GM21786 (cell line): ENCODE results near the gene REXO4.
A peak's percentile ranks its signal among the peaks of the same experiment; 100 is the strongest.
"Not testable (repeated sequence)": the region's sequence is repeated elsewhere in the genome, so short reads cannot be mapped to it uniquely, and the experiment has no call there.

Experiments
- ATAC-seq: cut with Tn5 transposase; IDR thresholded peaks from one replicate; pipeline ENCODE4 v1.9.1; 2021; ENCODE audit not compliant: unreplicated experiment

The REXO4 gene

DNA sequence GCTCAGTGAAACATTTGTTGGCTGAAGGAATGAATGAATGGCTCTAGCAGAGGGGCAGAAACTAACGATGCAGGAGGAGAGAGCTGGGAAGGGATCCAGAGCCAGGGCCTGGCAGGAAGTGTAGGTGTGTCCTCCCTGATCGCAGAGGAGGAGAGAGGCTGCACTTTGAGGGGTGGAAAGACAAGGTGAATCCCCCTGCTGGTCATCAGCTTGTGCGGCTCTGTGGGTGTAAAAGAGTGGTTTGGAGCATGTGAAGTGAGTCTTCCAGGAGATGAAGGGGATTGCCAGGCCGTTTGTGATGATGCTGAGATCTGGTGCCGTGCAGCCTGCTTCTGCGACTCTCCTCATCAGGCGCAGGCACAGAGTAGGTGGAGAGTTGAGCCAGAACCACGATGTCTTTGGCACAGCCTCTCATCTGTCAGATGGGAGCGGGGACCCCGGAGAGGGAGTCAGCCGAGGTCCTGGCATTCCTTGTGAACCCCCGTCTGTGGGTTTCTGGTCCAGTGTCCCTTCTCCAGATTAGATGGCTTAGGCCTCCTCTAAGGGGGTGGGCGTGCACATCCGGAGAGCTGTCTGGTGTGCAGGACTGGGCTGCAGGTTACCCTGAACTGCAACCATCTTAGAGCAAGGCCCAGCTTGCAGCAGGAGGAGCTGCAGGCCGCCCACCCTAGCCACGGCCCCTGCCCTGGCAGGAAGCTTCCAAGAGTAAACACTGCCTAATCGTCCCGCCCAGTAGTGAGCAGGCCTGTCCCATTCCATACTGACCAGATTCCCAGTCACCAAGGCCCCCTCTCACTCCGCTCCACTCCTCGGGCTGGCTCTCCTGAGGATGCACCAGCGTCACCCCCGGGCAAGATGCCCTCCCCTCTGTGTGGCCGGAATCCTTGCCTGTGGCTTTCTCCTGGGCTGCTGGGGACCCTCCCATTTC lies 4.1 kb upstream of the REXO4 start, which contains the start of gene ADAMTS13:
Gene ADAMTS13 (plus strand): TSS at position 753 of the 928 bp plus-strand sequence. CDS start 77 bp downstream, at position 830.
- ATAC-seq = no peak

- ATAC-seq = peak; percentile 40
Measured at GRCh38 chr9:133420392-133420827, 2.6 kb upstream of the REXO4 start.

DNA sequence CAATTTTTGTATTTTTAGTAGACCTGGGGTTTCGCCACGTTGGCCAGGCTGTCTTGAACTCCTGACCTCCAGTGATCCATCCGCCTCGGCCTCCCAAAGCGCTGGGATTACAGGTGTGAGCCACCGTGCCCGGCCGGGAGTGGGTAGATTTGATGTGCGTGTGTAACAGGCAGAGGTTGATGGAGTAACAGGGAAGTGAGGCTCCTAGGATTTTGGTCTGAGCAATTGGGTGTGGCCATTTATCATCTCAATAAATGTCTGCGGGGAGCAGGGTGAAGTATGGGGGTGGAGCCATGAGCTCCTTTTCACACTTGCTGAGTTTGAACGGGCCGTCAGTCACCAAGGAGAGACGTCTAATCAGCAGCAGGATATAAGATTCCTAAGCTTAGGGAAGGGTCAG lies 1.2 kb upstream of the REXO4 start:
- no peak for ATAC-seq

GRCh38 chr9:133415170-133415569 lies 2.6 kb downstream of the REXO4 start:
- ATAC-seq = no peak

GRCh38 chr9:133408042-133408441 lies 9.8 kb downstream of the REXO4 start:
- ATAC-seq = no peak

GRCh38 chr9:133406480-133407307 lies 11.1 kb downstream of the REXO4 start:
- no peak for ATAC-seq

- ATAC-seq = no peak
Measured at GRCh38 chr9:133405508-133406438, 12.0 kb downstream of the REXO4 start.

- ATAC-seq = no peak
Measured at GRCh38 chr9:133404454-133405002, 13.3 kb downstream of the REXO4 start.

DNA sequence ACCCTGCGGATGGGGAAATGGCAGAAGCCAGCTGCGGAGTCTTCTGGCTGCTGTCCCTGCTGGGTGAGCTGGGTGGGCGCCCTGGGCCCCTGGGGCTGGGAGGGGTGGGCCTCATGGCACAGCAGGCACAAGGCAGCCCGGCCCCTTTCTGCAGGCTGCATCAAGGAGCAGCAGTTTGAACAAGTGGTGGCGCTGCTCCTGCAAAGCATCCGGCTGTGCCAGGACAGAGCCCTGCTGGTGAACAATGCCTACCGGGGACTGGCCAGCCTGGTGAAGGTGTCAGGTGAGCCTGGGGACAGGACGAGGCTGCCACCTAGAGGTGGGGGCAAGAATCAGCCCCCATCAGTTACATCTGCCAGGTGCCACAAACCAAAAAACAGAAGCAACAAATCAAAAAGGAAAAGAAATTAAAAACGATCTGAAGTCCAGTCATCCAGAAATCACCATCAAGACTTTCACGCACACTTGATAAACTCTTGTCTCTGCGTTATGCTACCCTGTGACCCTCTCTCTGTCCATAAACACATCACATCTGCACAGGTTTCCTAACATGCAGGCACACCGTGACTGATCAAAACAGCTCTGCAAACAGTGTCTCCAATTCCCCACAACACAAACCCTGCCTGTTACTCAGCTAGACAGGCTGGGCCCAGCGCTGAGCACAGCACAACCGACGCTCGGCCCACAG lies 13.9 kb downstream of the REXO4 start:
- ATAC-seq = no peak

- ATAC-seq = no peak
Measured at GRCh38 chr9:133402689-133403088, 15.1 kb downstream of the REXO4 start.

GRCh38 chr9:133401588-133401987 lies 16.2 kb downstream of the REXO4 start:
- no peak for ATAC-seq

GRCh38 chr9:133400292-133400691 lies 17.5 kb downstream of the REXO4 start:
- no peak for ATAC-seq

GRCh38 chr9:133397895-133398294 lies 19.9 kb downstream of the REXO4 start:
- no peak for ATAC-seq

DNA sequence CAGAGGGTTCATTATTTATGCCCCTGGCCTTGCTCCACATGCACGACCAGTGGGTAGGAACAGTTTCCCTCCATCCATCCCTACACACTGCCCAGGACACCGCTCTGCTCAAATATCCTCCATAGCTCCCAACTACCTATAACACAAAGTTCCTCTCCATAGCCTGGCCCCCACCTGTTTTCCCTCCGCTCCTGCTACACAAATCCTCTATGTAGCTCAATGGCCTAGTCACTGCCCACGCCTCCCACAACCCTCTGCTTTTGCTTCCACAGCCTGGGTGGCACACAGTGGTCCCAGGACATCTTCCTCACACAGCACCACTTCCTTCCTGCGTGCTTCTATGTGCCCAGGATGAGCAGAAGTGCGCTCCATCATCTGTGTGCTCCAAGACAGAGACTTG lies 20.4 kb downstream of the REXO4 start:
- no peak for ATAC-seq

DNA sequence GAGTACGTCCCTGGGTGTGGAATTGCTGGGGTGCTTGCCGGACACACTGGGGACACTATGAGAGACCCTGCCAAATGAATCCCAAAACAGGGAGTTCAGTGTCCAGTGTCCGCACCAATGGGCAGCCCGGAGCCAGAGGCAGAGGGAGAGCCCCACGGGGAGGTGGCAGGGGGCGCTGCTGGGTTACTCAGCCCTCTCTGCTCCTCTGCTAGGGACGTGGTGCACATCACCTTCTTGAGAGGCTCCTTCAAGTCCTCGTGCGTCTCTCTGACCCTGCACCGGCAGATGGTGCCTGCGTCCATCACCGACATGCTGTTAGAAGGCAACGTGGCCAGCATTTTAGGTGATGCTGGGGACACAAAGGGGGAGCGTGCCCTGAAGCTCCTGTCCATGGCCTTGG lies 20.9 kb downstream of the REXO4 start:
- ATAC-seq = no peak

DNA sequence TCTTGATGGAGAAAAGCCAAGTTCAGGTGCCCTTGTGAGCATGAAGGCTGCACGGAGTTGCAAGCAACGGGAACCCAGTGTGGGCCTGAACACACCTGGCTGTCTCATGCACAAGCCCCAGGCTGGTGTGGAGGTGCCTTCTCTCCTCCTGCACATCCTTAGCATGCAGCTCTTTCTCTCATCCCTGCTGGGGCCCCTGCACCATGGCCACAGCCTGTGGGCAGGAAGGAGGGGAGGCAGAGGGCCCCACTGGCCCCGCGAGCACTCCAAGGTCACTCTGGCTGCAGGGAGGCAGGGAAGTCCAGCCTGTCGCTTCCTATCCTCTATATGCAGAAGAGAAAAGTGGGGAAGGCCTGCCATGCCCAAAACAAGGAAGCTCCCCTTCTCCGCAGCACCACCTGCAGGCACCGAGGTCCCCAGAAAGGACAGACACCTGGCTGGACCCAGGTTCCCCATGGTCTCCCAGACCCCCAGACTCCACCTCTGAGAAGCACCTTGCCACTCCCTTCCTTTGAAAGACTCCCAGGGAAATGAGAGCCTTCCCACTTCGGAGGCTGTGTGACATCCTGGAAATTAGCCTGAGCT lies 23.0 kb downstream of the REXO4 start:
- no peak for ATAC-seq

GRCh38 chr9:133393399-133393798 lies 24.4 kb downstream of the REXO4 start:
- no peak for ATAC-seq

DNA sequence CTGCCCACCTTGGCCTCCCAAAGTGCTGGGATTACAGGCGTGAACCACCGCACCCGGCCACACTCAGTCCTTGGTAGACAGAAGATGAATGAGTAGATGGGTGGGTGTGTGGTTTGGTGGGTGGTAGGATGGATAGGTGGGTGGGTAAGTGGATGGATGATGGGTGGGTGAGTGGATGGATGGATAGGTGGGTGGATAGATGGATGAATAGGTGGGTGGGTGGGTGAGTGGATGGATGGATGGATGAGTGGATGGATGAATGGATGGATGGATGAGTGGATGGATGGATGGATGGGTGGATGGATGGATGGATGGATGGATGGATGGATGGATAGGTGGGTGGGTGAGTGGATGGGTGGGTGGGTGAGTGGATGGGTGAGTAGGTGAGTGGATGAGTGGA lies 25.5 kb downstream of the REXO4 start:
- ATAC-seq = not testable (repeated sequence)

GRCh38 chr9:133391449-133391848 lies 26.4 kb downstream of the REXO4 start:
- not testable (repeated sequence) for ATAC-seq
